GM19438 (cell line): ENCODE measurements around the gene DDX10.
"Not testable (repeated sequence)": the region's sequence is repeated elsewhere in the genome, so short reads cannot be mapped to it uniquely, and the experiment has no call there.

ENCODE experiments used
- ATAC-seq: cut with Tn5 transposase; IDR thresholded peaks from one replicate; pipeline ENCODE4 v1.9.1; 2021; ENCODE audit warnings: low read depth; ENCODE audit not compliant: unreplicated experiment

Gene DDX10

DNA sequence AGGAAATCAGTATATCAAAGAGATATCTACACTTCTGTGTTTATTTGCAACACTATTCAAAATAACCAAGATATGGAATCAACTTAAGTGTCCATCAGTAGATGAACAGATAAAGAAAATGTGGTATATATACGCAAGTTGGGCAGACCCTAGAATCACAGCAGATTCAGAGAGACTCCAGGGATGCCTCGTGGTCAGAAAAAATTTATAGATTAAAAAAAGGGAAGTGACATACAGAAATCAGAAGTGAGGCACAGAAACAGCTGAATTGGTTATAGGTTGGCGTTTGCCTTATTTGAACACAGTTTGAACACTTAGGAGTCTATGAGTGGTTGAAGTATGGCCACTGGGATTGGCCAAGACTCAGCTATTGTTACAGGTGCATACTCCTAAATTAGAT lies 10.8 kb upstream of the DDX10 start:
- not testable (repeated sequence) for ATAC-seq

DNA sequence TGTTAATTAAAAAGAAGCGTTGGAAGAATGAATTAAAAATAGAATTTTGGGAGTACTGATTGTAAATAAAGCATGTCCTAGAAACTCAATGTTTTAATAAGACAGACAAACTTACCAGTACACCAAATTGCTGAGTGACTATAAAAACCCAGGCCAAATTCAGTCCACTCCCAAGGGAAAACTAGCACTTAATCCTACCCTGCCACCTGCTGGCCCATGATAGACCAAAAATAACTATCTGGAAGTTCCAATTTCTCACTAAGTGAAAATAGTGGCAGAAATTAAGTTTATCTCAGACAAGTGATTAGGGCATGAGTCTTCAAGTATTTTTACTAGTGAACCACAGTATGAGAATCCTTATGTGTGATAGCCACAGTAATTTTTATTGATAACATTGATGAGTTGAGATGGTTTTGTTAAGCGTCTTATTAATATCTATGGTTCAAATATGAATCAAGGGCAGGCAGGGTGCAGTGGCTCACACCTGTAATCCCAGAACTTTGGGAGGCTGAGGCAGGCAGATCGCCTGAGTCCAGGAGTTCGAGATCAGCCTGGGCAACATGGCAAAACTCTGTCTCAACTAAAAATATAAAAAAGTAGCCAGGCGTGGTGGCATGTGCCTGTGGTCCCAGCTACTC lies 9.8 kb upstream of the DDX10 start:
- ATAC-seq, result no peak

DNA sequence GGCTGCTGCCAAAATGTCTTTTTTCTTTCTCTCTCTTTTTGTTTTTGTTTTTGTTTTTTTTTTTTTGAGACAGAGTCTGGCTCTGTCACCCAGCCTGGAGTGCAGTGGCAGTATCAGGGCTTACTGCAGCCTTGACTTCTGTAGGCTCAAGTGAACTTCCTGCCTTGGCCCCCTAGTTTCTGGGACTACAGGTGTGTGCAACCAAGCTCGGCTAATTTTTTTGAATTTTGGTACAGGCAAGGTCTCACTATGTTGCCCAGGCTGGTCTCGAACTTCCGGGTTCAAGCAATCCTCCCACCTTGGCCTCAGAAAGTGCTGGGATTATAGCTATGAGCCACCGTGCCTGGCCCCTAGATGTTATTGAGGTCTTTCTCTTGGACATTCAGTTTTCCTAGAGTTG lies 2.2 kb upstream of the DDX10 start:
- peak; percentile 39 for ATAC-seq

DNA sequence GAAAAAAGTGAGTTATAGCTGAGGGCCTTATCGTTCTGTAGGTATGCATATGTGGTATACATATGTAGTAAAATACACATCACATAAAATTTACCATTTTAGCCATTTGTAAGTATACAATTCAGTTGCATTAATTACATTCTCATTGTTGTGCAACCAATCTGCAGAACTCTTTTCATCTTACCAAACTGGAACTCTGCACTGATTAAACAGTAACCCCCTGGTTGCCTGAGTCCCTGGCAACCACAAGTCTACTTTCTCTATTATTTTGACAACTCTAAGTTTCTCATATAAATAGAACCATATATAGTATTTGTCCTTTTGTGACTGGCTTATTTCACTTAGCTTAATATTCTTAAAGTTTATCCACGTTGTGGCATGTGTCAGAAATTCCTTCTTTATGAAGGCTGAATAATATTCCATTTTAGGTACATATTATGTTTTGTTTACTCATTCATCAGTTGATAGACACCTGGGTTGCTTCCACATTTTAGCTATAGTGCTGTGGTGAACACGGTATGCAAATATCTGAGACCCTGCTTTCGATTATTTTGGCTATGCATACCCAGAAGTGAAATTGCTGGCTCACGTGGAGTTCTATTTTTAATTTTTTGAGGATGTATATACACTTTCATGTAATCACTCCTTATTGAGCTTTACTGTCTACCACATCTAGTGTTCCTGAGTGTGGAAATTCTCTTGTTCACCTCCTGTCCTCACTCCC lies 1.6 kb upstream of the DDX10 start:
- peak; percentile 33 for ATAC-seq

DNA sequence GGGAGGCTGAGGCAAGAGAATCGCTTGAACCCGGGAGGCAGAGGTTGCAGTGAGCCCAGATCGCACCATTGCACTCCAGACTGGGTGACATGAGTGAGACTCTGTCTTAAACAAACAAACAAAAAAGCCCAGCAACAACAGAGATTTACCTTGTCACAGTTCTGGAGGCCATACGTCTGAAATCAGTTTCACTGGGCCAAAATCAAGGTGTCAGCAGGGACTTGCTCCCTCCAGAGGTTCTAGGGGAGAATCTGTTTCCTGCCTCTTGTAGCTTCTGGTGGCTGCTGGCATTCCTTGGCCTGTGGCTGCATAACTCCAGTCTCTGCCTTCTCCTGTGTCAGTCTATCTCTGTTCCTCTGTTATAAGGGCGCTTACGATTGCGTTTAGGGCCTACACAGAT lies 1.5 kb downstream of the DDX10 start:
- ATAC-seq, result no peak

DNA sequence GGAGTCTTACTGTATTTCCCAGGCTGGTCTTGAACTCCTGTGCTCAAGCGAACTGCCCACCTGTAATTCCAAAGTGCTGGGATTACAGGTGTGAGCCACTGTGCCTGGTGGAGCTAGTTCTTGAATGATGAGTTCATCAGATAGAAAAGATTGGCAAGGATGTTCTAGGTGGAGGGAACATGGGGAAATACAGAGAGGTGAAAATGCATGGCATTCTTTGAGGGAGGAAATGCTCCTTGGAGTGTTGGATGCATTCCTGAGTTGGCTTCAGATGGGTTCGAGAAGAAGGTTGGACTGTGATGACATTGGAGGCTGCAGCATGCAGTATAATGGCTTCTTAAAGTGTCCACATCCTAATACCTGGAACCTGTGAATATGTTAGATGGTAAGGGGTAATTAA lies 4.4 kb downstream of the DDX10 start:
- ATAC-seq, result no peak

DNA sequence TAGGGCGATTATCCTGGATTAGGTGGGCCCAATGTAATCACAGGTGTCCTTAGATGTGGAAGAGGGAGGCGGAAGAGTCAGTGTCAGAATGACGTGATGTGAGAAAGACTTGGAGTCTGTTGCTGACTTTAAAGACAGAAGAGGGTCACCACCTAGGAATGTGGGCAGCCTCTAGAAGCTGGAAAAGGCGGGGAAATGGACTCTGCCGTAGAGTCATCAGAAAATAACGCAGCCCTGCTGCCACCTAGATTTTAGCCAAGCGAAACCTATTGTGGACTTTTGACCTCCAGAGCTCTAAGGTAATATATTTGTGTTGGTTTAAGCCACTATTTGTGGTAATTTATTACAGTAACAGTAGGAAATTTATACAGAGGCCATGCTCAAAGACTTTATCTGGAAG lies 4.8 kb downstream of the DDX10 start:
- ATAC-seq, result no peak

DNA sequence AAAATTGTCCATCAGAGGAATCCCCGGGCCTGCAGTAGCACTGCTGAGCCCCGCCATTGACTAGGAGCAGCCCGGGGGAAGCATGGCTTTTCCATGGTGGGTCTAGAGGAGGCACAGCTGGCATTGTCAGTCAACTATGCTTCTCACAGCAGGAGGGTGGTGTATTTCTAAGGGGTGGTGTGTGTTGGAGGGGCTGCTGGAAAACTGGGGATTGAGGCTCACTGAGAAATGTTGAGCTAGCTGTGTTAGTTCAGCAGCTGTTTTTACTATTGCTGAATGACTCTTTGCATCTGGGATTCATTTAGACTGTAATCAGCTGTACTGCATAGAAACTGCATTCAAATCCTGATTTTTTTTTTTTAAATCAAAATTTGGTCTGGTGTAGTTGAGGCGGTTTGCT lies 5.6 kb downstream of the DDX10 start:
- ATAC-seq, result no peak

DNA sequence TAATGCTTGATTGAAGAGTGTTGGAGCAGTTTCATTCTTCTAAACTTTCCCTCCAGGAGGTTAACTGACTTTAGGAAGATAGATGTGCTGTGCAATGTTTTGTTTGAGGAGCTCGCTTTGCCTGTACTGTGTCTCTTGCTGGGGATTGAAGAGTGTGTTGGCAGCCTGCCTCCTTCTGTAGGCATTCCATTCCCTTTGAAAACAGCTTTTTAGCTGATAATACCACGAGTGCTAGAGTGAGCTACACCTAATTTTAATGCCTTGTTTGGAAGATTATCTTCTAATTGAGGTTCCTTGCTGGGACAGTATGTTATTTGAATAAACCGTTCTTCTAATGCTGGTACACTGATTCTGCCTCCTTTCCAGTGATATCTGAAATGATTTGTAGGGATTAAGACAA lies 7.2 kb downstream of the DDX10 start:
- no peak for ATAC-seq

DNA sequence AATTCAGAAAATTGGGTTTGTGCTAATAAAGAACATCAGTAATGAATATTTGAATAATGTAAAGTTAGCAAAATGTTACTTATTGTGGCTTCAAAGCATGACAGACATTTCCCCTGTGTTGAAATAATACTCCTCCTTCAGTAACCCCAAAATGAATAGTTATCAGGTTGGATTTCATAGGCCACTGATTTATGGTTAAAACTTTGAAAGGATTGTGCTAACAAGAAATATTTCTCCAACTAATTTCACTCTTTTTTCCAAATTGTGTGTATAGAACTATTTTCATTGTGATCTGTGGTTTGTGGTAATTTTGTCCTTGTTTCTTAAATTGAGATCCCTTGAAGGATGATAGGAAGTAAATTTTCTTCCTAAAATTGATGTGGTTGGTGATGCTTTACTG lies 7.9 kb downstream of the DDX10 start:
- ATAC-seq, result no peak

DNA sequence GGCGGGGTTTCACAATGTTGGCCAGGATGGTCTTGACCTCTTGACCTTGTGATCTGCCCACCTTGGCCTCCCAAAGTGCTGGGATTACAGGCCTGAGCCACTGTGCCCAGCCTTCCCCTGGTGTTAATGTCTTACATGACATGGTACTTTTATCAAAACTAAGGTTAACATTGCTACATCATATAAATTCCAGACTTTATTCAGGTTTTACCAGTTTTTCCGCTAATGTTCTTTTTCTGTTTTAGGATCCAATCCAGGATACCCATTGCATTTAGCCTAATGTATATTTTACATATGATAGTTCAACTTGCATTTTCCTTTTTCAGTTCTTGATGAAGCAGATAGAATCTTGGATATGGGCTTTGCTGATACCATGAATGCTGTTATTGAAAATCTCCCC lies 14.2 kb downstream of the DDX10 start:
- ATAC-seq, result no peak

DNA sequence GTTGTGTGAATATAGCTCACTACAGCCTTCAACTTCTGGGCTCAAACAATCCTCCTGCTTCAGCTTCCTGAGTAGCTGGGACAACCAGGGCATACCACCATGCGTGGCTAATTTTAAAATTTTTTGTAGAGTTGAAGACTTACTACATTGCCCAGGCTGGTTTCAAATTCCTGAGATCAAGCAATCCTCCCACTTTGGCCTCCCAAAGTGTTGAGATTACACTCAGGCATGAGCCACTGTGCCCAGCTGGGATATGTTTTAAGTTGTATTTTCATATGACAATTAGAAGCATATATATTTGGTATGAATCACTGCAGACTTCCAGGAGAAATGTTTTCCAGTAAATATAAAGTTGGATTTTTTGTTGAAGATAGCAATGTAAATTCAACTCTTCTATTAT lies 15.4 kb downstream of the DDX10 start:
- no peak for ATAC-seq

DNA sequence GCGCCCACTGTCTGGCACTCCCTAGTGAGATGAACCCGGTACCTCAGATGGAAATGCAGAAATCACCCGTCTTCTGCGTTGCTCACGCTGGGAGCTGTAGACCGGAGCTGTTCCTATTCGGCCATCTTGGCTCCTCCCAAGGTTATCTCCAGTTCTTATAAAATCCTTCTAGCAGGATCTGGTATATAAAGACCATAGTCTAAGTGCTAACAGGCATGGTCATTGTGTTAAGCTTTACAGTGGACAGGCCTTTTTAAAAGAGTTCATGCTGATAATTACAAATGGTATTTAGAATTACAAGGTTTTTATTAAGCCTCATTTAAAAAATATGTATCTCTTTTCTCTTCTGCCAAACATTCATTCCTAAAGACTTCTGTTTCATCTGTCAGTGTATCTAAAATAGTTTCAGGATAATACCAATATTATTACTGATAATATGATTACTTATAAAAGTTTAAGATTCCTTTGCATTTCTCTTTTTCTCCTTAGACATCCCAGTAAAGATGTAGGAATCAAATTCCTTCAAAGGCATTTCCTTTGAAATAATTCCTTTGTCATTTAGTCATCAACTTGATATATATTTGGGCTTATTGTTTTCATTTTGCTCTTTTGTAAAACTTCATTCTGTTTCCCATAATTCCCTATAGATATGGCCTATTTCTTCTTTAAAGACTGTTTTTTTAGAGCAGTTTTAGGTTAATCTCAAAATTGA lies 20.7 kb downstream of the DDX10 start:
- ATAC-seq, result no peak

DNA sequence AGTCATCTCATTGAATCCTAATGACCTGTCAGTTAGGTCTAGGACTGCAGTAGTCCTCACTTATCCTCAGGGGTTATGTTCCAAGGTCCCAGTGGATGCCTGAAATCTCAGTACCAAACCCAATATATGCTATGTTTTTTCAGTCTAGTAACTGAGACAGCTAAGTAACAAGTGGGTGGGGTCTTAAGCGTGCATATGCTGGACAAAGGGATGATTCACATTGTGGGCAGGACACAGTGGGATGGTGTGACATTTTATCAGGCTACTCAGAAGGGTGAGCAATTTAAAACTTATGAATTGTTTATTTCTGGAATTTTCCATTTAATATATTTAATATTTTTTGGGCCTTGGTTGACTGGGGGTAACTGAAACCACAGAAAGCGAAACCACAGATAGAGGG lies 29.0 kb downstream of the DDX10 start:
- ATAC-seq, result no peak

DNA sequence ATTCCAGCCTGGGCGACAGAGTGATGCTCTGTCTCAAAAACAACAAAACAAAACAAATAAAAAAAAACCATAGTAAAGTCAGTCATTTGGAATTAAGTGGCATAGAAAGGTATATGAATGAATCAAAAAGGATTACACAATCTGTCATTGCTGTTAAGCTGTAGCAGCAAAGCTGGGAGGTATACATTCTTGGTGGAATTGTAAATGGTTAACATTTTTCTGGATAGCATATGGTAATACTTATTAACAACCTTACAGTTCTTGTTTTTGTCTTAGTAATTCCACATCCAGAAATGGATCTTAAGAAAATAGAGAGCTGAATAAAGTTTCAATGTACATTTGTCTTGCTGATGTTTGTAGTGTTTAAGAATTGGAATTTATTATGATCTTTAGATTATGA lies 30.0 kb downstream of the DDX10 start:
- no peak for ATAC-seq

DNA sequence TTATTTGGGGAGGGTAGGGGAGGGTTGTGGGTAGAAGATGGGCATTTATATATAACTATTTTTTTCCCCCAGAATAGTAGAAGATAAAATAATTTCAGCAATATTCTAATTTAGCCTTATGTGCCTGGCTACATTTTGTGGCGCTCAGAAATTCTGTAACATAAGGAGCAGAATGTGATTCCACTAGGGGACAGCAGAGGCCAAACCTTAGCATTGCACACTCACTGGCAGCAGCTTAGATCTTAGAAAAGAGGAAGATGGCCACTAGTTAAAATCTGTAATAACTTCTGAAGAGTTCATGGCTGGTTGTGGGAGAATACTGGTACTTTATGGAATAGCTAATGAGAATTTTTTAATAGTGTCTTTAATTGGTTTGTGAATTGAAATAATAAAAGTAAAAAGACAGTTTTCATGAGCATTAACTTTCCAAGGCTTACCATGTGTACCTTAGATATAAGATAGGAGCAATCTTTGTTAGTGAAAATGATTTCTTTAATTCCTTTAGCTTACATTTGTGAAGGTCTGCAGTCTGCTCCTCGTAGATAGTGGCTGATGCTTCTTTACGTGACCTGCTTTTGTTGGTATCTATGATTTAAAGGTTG lies 33.1 kb downstream of the DDX10 start:
- ATAC-seq, result peak; percentile 73

DNA sequence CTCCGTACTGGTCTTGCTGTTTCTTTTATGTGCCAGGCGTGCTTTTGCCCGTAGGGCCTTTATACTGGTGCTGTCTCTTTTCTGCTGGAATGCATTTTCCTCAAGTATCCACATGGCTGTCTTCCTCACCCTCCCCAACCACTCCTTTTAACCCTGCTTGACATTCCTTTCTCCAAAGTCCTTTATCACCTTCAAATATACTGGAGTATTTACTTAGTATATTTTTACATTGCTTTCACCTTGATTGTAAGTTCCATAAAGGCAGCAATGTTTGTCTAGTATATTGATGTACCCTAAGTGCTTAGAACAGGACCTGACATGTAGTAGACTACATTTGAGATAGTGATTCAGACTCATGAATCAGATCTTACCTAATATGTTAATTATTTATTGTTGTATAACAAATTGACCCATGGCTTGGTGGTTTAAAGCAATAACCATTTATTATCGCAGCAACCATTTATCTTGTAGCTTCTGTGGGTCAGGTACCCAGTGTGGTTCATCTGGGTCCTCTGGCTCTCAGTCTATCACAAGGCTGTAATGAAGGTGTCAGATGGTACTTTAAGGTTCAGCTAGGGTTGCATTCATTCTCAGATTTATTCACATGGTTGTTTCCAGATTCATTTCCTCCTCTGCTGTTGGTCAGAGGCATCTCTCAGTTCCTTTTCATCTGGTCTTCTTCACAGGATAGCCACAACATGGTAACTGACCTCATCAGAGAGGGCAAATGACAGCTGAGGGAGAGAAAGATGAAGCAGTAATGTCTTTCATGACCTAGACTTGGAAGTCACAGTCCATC lies 34.2 kb downstream of the DDX10 start:
- no peak for ATAC-seq

DNA sequence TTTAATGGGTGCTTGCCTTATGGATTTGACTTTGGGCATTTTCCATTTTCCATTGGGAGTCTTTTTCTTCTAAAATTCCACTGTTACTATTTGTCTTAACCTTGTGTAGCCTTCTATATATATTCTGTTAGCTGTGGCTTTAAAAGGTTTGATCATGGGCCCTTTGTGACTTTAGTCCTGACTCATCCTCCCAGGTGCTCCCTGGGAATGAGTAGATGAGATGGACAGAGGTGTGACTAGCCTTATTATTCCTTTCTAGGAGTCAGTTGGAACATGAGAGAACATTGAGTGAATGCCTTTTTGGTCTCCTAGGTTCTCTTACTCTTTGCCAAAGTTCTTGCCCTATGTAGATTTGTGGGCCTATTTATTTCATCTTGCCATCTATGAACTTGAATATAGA lies 39.0 kb downstream of the DDX10 start:
- no peak for ATAC-seq

DNA sequence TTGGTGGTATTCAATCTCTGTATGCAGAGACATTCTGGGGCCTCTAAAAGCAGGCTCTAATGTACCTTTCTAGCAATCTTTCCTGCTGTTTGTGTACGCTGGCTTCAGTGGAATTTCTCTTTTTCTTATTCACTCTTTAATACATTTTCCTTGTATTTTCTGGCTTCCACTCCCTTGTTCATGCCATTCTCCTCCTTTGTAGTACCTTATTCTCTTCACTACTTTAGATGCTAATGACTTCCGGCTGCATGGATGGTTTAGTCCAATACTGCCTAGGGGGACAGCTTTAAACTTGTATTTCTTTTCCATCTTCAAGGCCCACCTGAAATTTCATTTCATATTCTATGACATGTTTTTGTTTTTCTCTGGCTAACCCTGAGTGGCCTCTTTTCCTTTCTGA lies 40.2 kb downstream of the DDX10 start:
- no peak for ATAC-seq

DNA sequence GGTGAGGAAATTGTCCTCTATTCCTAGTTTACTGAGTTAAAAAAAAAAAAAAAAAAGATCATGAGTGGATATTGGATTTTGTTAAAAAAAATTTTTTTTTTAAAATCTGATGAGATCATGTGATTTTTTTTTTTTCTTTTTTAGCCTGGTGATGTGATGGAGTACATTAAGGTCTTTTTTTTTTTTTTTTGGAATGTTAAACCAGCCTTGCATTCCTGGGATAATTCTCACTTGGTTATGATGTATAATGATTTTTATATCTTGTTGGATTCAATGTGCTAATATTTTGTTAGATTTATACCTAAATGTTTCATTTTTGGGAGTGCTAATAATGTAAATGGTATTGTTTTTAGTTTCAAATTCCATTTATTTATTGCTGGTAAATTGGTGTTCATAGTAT lies 43.3 kb downstream of the DDX10 start:
- no peak for ATAC-seq

DNA sequence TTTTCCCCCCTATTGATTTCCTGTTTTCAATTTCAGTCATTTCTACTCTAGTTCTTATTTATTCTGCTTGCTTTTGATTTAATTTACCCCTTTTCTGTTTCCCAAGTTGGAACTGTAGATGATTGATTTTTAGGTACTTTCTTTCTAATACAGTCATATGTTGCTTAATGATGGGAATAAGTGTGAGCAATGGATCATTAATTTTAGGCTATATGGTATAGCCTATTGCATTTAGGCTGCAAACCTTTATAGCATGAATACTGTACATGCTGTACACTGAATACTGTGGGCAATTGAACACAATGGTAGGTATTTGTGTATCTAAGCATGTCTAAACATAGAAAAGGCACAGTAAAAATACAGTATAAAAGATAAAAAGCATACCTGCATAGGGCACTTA lies 44.9 kb downstream of the DDX10 start:
- ATAC-seq, result no peak
